HepG2 (cell line): ENCODE measurements around the gene SUSD3. TPM values are rescaled to one million over a fixed set of nuclear protein-coding genes. Genes with fewer than 3 reads are reported as not detected.

Experiments
- ATRX ChIP-seq: sonication (generic); formaldehyde crosslinking; IDR thresholded peaks from 2 replicates; pipeline ENCODE4 v1.4.0; 2020; ENCODE audit warnings: missing genetic modification reagents, borderline replicate concordance
- CAMTA2 ChIP-seq: sonication (generic); formaldehyde crosslinking; IDR thresholded peaks from 2 replicates; pipeline ENCODE4 v1.4.0; 2020; ENCODE audit warnings: mild to moderate bottlenecking, missing genetic modification reagents, borderline replicate concordance
- CBFB ChIP-seq: sonication (generic); formaldehyde crosslinking; IDR thresholded peaks from 2 replicates; pipeline ENCODE4 v1.4.0; 2020; ENCODE audit warnings: missing genetic modification reagents
- ETS1 ChIP-seq: sonication (generic); formaldehyde crosslinking; IDR thresholded peaks from 2 replicates; pipeline ENCODE4 v1.4.0; 2020; ENCODE audit warnings: missing genetic modification reagents
- IKZF1 ChIP-seq: fragments of 450-650 bp; IDR thresholded peaks from 2 replicates; pipeline ENCODE4 v1.7.1; 2016
- KAT8 ChIP-seq: IDR thresholded peaks from 2 replicates; pipeline ENCODE4 v1.6.1; 2016; ENCODE audit warnings: missing genetic modification reagents, missing compliant biosample characterization
- KLF6 ChIP-seq: IDR thresholded peaks from 2 replicates; pipeline ENCODE4 v1.8.0; 2016; ENCODE audit warnings: missing biosample characterization, missing genetic modification reagents
- NONO ChIP-seq, 2 experiments: fragments of 450-650 bp in 1 of 2; sonication (generic) in 1 of 2; formaldehyde crosslinking in 1 of 2; IDR thresholded peaks in 1 of 2; conservative IDR thresholded peaks in 1 of 2; 2 replicates each; pipeline versions ENCODE4 v1.6.1 to v1.8.0; 2017 to 2022; ENCODE audit warnings: mild to moderate bottlenecking in 1 of 2, missing genetic modification reagents in 1 of 2, moderate library complexity in 1 of 2
- POGZ ChIP-seq: sonication (generic); formaldehyde crosslinking; IDR thresholded peaks from 2 replicates; pipeline ENCODE4 v1.4.0; 2020; ENCODE audit warnings: mild to moderate bottlenecking, missing genetic modification reagents
- SNAPC5 ChIP-seq: sonication (generic); formaldehyde crosslinking; IDR thresholded peaks from 2 replicates; pipeline ENCODE4 v1.8.1; 2023; ENCODE audit warnings: mild to moderate bottlenecking, missing genetic modification reagents, borderline replicate concordance
- ZBTB20 ChIP-seq: sonication (generic); formaldehyde crosslinking; IDR thresholded peaks from 2 replicates; pipeline ENCODE4 v1.8.1; 2023; ENCODE audit warnings: missing genetic modification reagents, low read depth, mild to moderate bottlenecking, borderline replicate concordance
- ZEB1 ChIP-seq: IDR thresholded peaks from 2 replicates; pipeline ENCODE4 v1.6.1; 2012; ENCODE audit warnings: mild to moderate bottlenecking, low read depth, inconsistent platforms; ENCODE audit not compliant: insufficient replicate concordance
- ZFP36L1 ChIP-seq: sonication (generic); formaldehyde crosslinking; IDR thresholded peaks from 2 replicates; pipeline ENCODE4 v1.8.0; 2022; ENCODE audit warnings: mild to moderate bottlenecking, missing genetic modification reagents, moderate library complexity
- ZFP41 ChIP-seq: sonication (generic); formaldehyde crosslinking; IDR thresholded peaks from 2 replicates; pipeline ENCODE4 v1.4.0; 2020; ENCODE audit warnings: mild to moderate bottlenecking, missing genetic modification reagents, borderline replicate concordance
- ZNF276 ChIP-seq: sonication (generic); formaldehyde crosslinking; IDR thresholded peaks from 2 replicates; pipeline ENCODE4 v1.4.0; 2020; ENCODE audit warnings: mild to moderate bottlenecking, low read depth, missing genetic modification reagents
- ZNF281 ChIP-seq: sonication (generic); formaldehyde crosslinking; IDR thresholded peaks from 2 replicates; pipeline ENCODE4 v1.4.0; 2020; ENCODE audit warnings: missing genetic modification reagents, borderline replicate concordance
- ZNF331 ChIP-seq: sonication (generic); formaldehyde crosslinking; IDR thresholded peaks from 2 replicates; pipeline ENCODE4 v1.4.0; 2020; ENCODE audit warnings: missing genetic modification reagents
- ZNF790 ChIP-seq: sonication (generic); formaldehyde crosslinking; IDR thresholded peaks from 2 replicates; pipeline ENCODE4 v1.8.0; 2022; ENCODE audit warnings: missing genetic modification reagents, mild to moderate bottlenecking, borderline replicate concordance
- polyA plus RNA-seq, 8 experiments: library from polyadenylated mRNA; depleted of rRNA in 3 of 8; stranded (reverse) in 7 of 8; unstranded in 1 of 8; fragments of >200 nt; fragmentation: Illumina TruSeq in 4 of 8; extraction: Trizol in 4 of 8; gene quantifications; 2 replicates each; pipeline versions ENCODE4 v1.2.1 to v1.2.3, GENCODE V29; 2011 to 2016; ENCODE audit warnings: low read depth in 4 of 8, missing spikeins in 1 of 8, mixed read lengths in 1 of 8; ENCODE audit not compliant: insufficient read depth in 1 of 8
- total RNA-seq, 5 experiments: library from RNA; depleted of rRNA; stranded (reverse); fragments of >200 nt; fragmentation: Illumina TruSeq; extraction: Trizol; gene quantifications; 2 replicates each; pipeline ENCODE4 v1.2.3, GENCODE V29; 2016; ENCODE audit warnings: low read depth in 1 of 5

Gene SUSD3
- total and polyA plus RNA-seq, 2 of the 13 experiments (the other 11 are each of a cell fraction or from before 2014, with no cell fraction given), result 7.0 to 9.1 TPM

- TF ChIP-seq ZNF331 (CRISPR knock-in tag) (no peak), ATRX (CRISPR knock-in tag) (no peak), ZEB1 (no peak), IKZF1 (no peak), CBFB (CRISPR knock-in tag) (no peak), NONO (IDR thresholded peaks at IDR 0.05) (no peak), NONO (CRISPR knock-in tag; conservative IDR thresholded peaks at IDR 0.05) (peak; percentile 2; the same call in 1 of the 2 replicates), ETS1 (CRISPR knock-in tag) (no peak), KAT8 (CRISPR knock-in tag) (no peak), ZFP36L1 (CRISPR knock-in tag) (no peak; the same call in 1 of the 2 replicates), ZNF276 (no peak), ZFP41 (CRISPR knock-in tag) (0 out of 2 replicates have a peak, but pooled peaks have one; percentile 31), POGZ (no peak), ZNF281 (CRISPR knock-in tag) (no peak), CAMTA2 (CRISPR knock-in tag) (no peak), ZBTB20 (CRISPR knock-in tag) (no peak), ZNF790 (CRISPR knock-in tag) (0 out of 2 replicates have a peak, but pooled peaks have one; percentile 13), KLF6 (CRISPR knock-in tag) (no peak), SNAPC5 (CRISPR knock-in tag) (no peak)
These were observed 60.6 kb downstream of the SUSD3 start (continued) for GRCh38 chr9:93118863-93119702.
